OCI-M2 (cell line): ENCODE data around the gene RASA3.
"Not testable (repeated sequence)": the region's sequence is repeated elsewhere in the genome, so short reads cannot be mapped to it uniquely, and the experiment has no call there.

Source experiments
- DNase-seq: peaks from one replicate; lab custom pipeline; 2025; ENCODE audit not compliant: unreplicated experiment; lab: John Stamatoyannopoulos, UW

RASA3 gene

DNA sequence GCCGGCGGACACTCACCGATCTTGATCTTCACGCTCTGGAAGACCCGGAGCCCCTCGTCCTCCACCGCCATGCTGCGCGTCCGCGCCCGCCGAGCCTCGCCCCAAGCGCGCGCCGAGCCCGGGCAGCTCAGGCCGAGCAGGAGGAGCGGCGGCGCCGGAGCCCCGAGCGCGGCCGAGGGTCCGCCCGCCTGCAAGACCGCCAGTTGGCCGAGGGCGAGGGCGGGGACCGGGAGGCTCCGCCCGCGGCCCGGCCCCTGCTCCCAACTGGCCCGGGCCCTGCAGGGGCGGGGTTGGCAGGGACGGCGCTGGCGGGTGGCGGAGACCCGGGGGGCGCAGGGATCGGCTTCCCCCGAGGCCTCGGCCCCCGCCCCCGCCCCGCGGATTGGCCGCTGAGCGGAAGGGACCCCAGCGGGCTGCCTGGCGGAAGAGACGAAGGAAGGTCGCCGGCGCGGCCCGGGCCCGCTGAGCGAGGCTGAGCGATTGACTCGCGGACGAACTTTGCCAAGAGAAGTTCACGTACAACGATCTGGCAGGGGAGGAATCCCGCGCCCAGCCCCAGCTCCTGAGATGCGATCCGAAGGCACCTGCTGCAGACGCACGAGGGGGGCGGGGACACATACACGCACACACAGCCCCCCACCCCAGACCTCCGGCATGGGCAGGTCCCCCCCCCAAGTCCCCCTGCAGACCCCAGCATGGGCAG lies at the start of gene RASA3:
RASA3 (minus strand) TSS at position 205 of the 703 bp plus-strand sequence; CDS start at position 71, 134 bp downstream.
- no peak for DNase-seq

DNA sequence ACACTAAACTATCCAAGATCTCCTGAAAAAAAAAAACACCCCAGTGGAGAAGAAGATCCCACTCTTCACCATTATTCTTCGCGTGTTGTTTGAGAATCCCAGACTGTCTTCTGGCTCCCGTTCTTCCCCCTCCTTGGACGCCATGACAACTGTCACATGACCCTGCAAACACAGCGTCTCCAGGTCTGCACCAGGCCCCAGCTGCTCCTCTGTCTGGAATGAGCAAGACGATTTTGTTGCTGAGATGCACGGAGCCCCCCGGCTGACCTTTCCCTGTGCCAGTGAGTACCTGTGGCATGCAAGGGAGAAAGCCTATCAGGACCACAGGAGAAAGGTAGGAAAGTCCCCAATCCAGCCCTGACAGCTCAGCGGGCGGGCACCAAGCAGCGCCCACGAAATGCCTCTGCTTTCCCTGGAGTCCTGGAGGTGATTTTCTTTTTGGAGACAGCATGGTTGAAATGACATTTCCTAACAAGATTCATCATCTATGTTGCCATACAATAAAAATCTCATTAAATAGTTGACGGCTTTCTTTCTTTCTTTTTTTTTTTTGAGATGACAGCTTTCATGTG lies 46.8 kb upstream of the RASA3 start, which contains the start of gene CFAP97D2:
CFAP97D2 (plus strand) TSS at position 171 of the 572 bp plus-strand sequence; CDS start at position 245, 74 bp downstream.
- no peak for DNase-seq

- no peak for DNase-seq
Observed at GRCh38 chr13:114177245-114178010, 45.0 kb upstream of the RASA3 start.

DNA sequence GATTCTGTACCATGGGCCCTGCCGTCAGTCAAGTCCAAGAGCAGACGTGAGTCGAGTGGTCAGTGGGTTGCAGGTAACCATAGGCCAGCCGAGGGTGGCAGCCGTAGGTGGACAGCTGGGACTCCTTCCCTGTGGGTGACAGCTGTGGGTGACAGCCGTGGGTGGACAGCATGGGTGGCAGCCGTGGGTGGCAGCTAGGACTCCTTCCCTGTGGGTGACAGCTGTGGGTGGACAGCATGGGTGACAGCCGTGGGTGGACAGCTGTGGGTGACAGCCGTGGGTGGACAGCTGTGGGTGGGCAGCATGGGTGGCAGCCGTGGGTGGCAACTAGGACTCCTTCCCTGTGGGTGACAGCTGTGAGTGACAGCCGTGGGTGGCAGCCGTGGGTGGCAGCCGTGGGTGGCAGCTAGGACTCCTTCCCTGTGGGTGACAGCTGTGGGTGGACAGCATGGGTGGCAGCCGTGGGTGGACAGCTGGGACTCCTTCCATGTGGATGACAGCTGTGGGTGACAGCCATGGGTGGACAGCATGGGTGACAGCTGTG lies 44.0 kb upstream of the RASA3 start:
- DNase-seq = not testable (repeated sequence)

DNA sequence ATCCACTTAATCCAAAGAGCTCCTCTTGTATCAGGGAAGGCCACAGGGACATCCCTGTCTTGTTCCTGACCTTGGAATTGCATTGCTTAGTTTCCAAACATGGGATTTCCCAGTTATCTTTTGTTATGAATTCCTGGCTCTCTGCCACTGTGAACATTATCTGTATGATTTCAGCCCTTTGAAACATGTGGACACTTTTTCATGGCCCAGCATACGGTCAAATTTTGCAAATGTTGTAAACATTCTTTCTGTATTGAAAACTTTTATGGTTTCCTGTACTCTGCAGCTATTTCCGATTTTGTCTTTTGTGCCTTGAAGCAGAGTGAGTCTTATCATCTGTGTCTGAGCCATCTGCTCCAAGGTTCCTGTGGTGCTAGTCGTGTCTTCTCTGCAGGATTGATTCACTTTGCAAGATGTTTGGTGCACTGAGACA lies 42.1 kb upstream of the RASA3 start:
- no peak for DNase-seq

DNA sequence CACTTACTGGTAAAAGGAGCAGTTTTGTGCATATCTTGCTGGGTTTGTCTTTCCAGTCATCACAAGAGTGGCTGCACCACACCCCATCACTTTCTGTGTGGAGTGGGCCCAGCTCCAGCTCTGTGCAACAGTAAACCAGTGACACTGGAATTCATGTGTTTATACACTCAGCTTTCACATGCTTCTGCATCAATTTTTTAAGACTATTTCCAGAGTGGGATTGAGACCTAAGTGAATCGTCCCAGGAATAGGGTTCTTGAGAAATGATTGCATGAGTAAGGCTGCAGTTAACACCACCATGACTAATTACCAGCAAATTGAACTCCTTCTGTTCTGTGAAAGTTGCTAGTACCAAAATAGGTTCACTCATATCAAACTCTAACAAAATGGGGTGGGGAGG lies 41.3 kb upstream of the RASA3 start:
- no peak for DNase-seq

DNA sequence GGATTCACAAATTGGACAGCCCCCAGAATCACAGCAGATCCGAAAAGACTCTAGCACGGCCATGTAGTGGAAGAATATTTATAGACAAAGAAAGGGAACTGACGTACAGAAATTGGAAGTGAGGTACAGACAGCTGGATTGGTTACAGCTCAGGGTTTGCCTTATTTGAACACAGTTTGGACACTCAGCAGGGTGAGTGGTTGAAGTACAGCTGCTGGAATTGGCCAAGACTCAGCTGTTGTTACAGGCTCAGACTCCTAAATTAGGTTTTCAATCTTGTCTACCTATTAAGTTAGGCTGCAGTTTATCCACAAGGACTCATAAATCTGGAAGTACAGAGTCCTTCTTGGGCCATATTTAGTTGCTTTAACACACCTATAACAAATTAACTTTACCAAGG lies 40.8 kb upstream of the RASA3 start:
- DNase-seq = no peak

GRCh38 chr13:114167885-114168284 lies 35.5 kb upstream of the RASA3 start:
- no peak for DNase-seq

DNA sequence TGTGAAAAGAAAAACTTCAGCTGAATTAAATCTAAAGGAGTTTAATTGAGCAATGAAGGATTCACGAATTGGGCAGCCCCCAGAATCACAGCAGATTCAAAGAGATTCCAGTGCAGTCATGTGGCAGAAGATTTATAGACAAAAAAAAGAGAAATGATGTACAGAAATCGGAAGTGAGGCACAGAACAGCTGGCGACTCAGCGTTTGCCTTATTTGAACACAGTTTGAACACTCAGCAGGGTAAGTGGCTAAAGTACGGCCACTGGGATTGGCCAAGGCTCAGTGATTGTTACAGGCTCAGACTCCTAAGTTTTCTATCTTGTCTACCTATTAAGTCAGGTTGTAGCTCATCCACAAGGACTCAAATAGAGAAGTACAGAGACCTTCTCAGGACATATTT lies 35.0 kb upstream of the RASA3 start:
- no peak for DNase-seq

GRCh38 chr13:114166381-114167131 lies 34.1 kb upstream of the RASA3 start:
- no peak for DNase-seq

- DNase-seq = no peak
Observed at GRCh38 chr13:114164681-114165429, 32.4 kb upstream of the RASA3 start.

- DNase-seq = no peak
Observed at GRCh38 chr13:114164053-114164452, 31.6 kb upstream of the RASA3 start.

DNA sequence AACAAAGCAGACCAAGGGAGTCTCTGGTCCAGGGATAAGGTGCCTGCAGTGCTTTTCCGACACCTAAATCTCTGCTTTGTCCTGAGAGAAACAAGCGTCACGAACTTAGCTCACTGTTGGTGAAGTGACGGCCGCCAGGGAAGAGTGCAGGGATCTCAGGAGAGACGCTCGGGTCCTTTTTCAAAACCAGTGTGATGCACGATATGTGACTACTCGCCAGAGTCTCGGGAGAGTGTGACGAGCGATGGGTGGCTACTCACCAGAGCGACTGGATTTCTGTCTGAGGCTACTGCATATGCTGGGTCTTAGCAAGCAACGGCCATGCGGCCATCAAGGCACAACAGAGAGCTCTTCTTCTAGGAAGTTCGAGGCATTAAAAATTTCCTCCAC lies 30.1 kb upstream of the RASA3 start:
- DNase-seq = no peak

DNA sequence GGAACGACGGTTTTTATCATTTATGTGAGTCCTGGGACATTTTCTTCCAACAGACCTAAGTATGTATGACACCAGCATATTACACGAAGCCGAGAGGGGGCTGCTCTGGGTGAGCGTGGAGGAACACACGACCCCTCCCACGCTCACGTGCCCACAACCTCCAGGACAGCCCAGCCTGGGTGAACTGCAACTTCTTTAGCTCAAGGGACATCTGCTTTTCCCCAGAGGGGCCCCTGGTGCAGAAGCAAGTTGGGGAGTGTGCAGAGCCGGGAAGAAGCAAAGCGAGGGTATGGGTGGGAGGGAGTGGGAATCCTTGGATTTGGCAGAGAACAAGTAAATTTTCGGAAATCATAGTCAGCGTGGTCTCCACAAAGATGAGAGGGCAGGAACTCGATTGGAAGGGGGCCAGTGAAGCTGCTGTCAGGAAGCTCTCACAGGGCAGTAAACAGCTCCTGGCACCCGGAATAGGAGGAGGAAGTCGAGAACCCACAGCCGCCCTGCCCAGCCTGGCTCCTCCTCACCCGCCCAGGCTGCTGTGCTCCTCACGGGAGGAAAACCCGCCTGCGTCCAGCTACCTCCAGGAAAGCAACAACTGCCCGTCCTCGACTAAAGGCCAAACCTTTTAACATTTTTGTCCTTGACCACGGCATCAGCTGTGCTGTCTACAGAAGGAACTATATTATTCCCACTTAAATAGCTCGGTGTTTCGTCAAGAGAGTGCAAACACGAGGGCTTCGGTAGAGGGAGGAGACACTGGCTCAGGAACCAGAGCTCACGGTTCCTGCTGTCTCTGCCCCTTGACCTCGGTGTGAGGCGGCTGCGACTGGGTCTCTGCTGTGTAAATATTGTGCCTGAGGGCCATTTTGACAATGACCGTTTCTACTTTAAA lies 29.5 kb upstream of the RASA3 start:
- no peak for DNase-seq

- no peak for DNase-seq
Observed at GRCh38 chr13:114161028-114161556, 28.7 kb upstream of the RASA3 start.

- DNase-seq = not testable (repeated sequence)
Observed at GRCh38 chr13:114158869-114159666, 26.6 kb upstream of the RASA3 start.

- DNase-seq = no peak
Observed at GRCh38 chr13:114157869-114158495, 25.6 kb upstream of the RASA3 start.
